SK-N-SH (cell line): ENCODE measurements around the gene KRTAP12-2.

Source experiments
- ELF1 ChIP-seq: IDR thresholded peaks from 2 replicates; pipeline ENCODE4 v1.4.0; 2012
- NRF1 ChIP-seq: IDR thresholded peaks from 2 replicates; pipeline ENCODE4 v1.6.1; 2012; ENCODE audit warnings: low read depth, mild to moderate bottlenecking, low read length
- ZBTB33 ChIP-seq: IDR thresholded peaks from 2 replicates; pipeline ENCODE4 v1.4.0; 2012; ENCODE audit warnings: low read depth, borderline replicate concordance
- TF ChIP-seq, protein P1 (sequence below): fragments of 200-600 bp; sonication (generic); IDR thresholded peaks from 2 replicates; pipeline ENCODE4 v1.6.1; 2017; ENCODE audit warnings: antibody characterized with exemption, mild to moderate bottlenecking, moderate library complexity
- TF ChIP-seq, protein P2 (sequence below): IDR thresholded peaks from 2 replicates; pipeline ENCODE4 v1.4.0; 2012; ENCODE audit warnings: low read depth

- TF ChIP-seq ZBTB33 (no peak), ELF1 (no peak), NRF1 (no peak)
- TF ChIP-seq, protein P1, sequence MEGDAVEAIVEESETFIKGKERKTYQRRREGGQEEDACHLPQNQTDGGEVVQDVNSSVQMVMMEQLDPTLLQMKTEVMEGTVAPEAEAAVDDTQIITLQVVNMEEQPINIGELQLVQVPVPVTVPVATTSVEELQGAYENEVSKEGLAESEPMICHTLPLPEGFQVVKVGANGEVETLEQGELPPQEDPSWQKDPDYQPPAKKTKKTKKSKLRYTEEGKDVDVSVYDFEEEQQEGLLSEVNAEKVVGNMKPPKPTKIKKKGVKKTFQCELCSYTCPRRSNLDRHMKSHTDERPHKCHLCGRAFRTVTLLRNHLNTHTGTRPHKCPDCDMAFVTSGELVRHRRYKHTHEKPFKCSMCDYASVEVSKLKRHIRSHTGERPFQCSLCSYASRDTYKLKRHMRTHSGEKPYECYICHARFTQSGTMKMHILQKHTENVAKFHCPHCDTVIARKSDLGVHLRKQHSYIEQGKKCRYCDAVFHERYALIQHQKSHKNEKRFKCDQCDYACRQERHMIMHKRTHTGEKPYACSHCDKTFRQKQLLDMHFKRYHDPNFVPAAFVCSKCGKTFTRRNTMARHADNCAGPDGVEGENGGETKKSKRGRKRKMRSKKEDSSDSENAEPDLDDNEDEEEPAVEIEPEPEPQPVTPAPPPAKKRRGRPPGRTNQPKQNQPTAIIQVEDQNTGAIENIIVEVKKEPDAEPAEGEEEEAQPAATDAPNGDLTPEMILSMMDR: no peak
- TF ChIP-seq, protein P2, sequence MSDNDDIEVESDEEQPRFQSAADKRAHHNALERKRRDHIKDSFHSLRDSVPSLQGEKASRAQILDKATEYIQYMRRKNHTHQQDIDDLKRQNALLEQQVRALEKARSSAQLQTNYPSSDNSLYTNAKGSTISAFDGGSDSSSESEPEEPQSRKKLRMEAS: no peak
Observed at GRCh38 chr21:44677881-44678280, 11.2 kb upstream of the KRTAP12-2 start.
